ENCODE data around the gene TBC1D10A.

DNA sequence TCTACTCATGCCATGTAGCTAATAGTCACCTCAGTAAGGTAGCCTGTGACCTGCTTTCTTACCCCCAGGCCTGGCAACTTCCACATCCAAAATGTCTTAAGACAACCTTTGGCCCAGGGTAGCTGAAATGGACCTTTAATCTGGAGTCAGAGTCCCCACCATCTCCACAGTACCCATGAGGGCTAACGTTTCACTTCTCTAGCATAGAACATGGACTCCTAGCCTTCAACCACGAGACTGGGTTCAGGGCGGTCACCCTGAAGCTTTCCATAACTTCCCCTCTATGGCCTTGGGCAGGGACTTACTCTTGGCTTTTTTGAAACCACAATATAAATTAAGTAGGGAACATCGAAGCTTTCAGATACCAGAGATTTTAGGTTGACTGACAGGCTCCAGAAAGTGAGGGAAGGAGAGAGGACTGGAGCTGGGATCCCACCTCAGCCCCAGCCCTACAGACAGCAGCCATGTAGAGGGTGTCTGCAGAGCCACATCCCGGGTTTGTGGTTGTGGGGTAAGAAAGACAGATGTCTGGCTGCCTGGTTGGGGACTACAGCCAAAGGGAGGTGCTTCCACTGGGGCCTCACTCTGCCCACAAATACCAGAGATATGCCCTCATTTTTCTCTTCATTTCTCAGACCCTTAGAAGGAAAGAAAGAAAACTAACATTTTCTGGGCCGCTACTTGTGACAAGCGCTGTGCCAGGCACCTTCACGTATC lies 2.6 kb downstream of the TBC1D10A start:
- TF ChIP-seq POLR2A (IDR thresholded peaks at IDR 0.05; ENCODE audit: low read depth, low read length) = no peak
- TF ChIP-seq TAF1 (IDR thresholded peaks at IDR 0.05; ENCODE audit: borderline replicate concordance, low read depth, low read length) = no peak

All from GM12892 (cell line).